ENCODE data around the gene AMBRA1. TPM values are rescaled to one million over a fixed set of nuclear protein-coding genes. Genes with fewer than 3 reads are reported as not detected.

The AMBRA1 gene
- total RNA-seq, 4 donors from 2014 or later, result 20.0 to 28.9 (median 26.0) TPM

GRCh38 chr11:46351148-46351547, 242.7 kb downstream of the AMBRA1 start:
- WGBS, result 78% methylated on average over 6 of the region's 8 CpGs
- peaks cover 49 to 82% (median 68%) of the 10 kb centered on the region in 4 donors for H3K4me1 ChIP-seq
- H3K27me3 ChIP-seq, result no peaks in the 10 kb centered on the region
- H3K36me3 ChIP-seq, result peaks cover 0 to 12% (median 4%) of the 10 kb centered on the region in 4 donors
- no peak overlapping the region for H3K27ac ChIP-seq (replicated peaks in 1 of 4)
- intact Hi-C loops (cut with DNase I), result no loop called here
- TF ChIP-seq POLR2A (IDR thresholded peaks at IDR 0.05; ENCODE audit: low read depth), result no peak
- no peak for TF ChIP-seq CTCF (IDR thresholded peaks at IDR 0.05)
- no peak for TF ChIP-seq POLR2AphosphoS5 (IDR thresholded peaks at IDR 0.05)
- no peak for TF ChIP-seq EP300 (IDR thresholded peaks at IDR 0.05)
- H3K9me3 ChIP-seq, result no peaks in the 10 kb centered on the region
- no peak for DNase-seq (ENCODE audit: extremely low spot score)
- no peak overlapping the region for H3K4me3 ChIP-seq

DNA sequence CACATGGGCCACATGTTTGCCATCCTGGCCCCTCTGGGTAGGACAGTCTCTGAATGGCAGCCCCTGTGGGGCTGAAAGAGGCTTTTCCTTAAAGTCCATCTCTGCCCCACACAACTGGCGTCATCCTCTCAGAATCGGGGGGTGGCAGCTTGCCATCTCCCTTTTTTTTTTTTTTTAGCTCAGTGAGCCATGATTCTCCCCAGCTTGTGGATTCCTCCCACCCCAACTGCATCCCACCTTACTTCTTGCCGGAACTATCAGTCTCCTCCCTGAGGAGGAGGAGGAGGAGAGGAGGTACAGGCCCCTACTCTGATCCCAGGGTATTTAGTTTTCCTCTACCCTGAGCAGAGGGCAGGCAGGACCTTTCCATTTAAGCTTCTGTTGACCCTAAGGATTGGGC, 243.1 kb downstream of the AMBRA1 start:
- Histone ChIP-seq H3K27ac (replicated peaks in 1 of 4) (no peak overlapping the region), H3K27me3 (no peaks in the 10 kb centered on the region), H3K36me3 (peaks cover 0 to 11% (median 2%) of the 10 kb centered on the region in 4 donors), H3K4me1 (peaks cover 49 to 80% (median 70%) of the 10 kb centered on the region in 4 donors), H3K9me3 (no peaks in the 10 kb centered on the region), H3K4me3 (no peak overlapping the region)
- no peak for TF ChIP-seq EP300 (IDR thresholded peaks at IDR 0.05)
- TF ChIP-seq POLR2A (IDR thresholded peaks at IDR 0.05; ENCODE audit: low read depth), result no peak
- no peak for DNase-seq (ENCODE audit: extremely low spot score)
- WGBS, result 61% methylated on average over 3 of the region's 3 CpGs
- intact Hi-C loops (cut with DNase I), result no loop called here

DNA sequence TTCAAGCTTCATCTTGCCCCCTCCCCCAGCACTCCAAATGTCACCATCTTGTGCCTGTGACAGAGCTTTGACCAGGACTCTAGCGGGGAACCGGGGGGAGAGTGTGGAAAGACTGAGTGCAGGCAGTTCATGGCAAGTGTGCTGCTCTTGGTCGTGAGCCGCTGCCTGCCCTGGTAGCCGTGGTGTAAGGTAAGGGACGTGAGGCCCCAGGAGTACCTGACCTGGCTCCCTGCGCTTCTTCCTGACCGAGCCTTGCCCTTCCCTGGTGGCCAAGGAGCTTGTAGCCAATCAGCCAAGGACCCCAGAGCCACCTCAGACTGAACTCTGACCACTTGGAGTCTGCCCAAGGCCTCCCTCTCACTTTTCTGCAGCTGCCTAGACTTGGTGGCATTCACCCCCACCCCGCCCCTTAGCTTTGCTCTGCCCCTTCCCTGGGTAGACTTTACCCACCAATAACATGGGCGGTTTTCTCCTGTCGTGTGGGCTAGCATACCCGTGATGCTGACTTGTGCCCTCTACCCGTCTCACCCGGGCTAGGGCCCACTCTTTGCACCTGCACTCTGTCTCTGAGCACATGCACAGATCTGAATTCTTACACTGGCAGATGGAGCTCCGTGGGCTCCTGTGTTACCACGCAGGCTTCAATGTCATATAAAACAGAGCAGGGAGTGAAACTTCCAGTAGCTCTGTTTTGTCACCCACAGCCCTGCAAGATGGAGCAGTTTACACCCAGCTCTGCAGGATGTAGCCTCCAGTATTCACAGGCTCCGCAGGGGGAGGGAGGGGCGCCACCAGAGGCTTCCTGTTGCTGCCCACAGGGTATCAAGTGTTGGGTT, 245.0 kb downstream of the AMBRA1 start:
- peaks cover 49 to 80% (median 68%) of the 10 kb centered on the region in 4 donors for H3K4me1 ChIP-seq
- no peaks in the 10 kb centered on the region for H3K9me3 ChIP-seq
- WGBS, result 59% methylated on average over 9 of the region's 18 CpGs
- peak overlapping the region in 1 of 4 donors; percentile 77 for H3K27ac ChIP-seq (replicated peaks in 1 of 4)
- H3K27me3 ChIP-seq, result no peaks in the 10 kb centered on the region
- peak overlapping the region; percentile 90 to 94 (median 92) for H3K4me3 ChIP-seq
- intact Hi-C loops (cut with DNase I), result no loop called here
- TF ChIP-seq POLR2AphosphoS5 (IDR thresholded peaks at IDR 0.05), result no peak
- TF ChIP-seq CTCF (IDR thresholded peaks at IDR 0.05), result no peak
- no peak for TF ChIP-seq EP300 (IDR thresholded peaks at IDR 0.05)
- TF ChIP-seq POLR2A (IDR thresholded peaks at IDR 0.05; ENCODE audit: low read depth), result no peak
- H3K36me3 ChIP-seq, result peaks cover 0 to 4% (median 0%) of the 10 kb centered on the region in 4 donors
- DNase-seq (ENCODE audit: extremely low spot score), result no peak

GRCh38 chr11:46347637-46348311, 246.0 kb downstream of the AMBRA1 start:
- H3K4me3 ChIP-seq, result peak overlapping the region; percentile 90 to 94 (median 92)
- no peak for DNase-seq (ENCODE audit: extremely low spot score)
- peak overlapping the region; percentile 72 to 77 (median 76) for H3K27ac ChIP-seq (replicated peaks in 1 of 4)
- H3K27me3 ChIP-seq, result no peaks in the 10 kb centered on the region
- H3K4me1 ChIP-seq, result peaks cover 55 to 74% (median 62%) of the 10 kb centered on the region in 4 donors
- no peaks in the 10 kb centered on the region for H3K9me3 ChIP-seq
- TF ChIP-seq EP300 (IDR thresholded peaks at IDR 0.05) (no peak), POLR2A (IDR thresholded peaks at IDR 0.05; ENCODE audit: low read depth) (no peak), CTCF (IDR thresholded peaks at IDR 0.05) (no peak), POLR2AphosphoS5 (IDR thresholded peaks at IDR 0.05) (no peak)
- intact Hi-C loops (cut with DNase I), result no loop called here
- WGBS, result 26% methylated on average over 4 of the region's 63 CpGs
- H3K36me3 ChIP-seq, result peaks cover 0 to 3% (median 0%) of the 10 kb centered on the region in 4 donors
